ENCODE data around the gene CLK1.
A peak's percentile ranks its signal among the peaks of the same experiment; 100 is the strongest.
"Not testable (repeated sequence)": the region's sequence is repeated elsewhere in the genome, so short reads cannot be mapped to it uniquely, and the experiment has no call there.

Gene CLK1

GRCh38 chr2:200864176-200865034, at the start of gene CLK1:
CLK1 (minus strand) TSS chr2:200864658; CDS start chr2:200861862, 2,796 bp downstream.
- DNase-seq = peak; percentile 84

- no peak for DNase-seq
Measured at GRCh38 chr2:200913654-200914053, 49.2 kb upstream of the CLK1 start.

GRCh38 chr2:200909958-200910357, 45.5 kb upstream of the CLK1 start:
- no peak for DNase-seq

GRCh38 chr2:200905618-200906296, 41.3 kb upstream of the CLK1 start:
- peak; percentile 57 for DNase-seq

GRCh38 chr2:200901459-200902072, 37.1 kb upstream of the CLK1 start:
- DNase-seq = peak; percentile 91

- no peak for DNase-seq
Measured at GRCh38 chr2:200899482-200899881, 35.0 kb upstream of the CLK1 start.

GRCh38 chr2:200888704-200889625, 24.5 kb upstream of the CLK1 start, which contains the start of the genes NIF3L1 and PPIL3:
NIF3L1 (plus strand) TSS chr2:200889371; CDS start chr2:200891944, 2,573 bp downstream.
PPIL3 (minus strand) TSS chr2:200889077; CDS start chr2:200887615, 1,462 bp downstream.
- peak; percentile 96 for DNase-seq

- DNase-seq = not testable (repeated sequence)
Measured at GRCh38 chr2:200881715-200882249, 17.3 kb upstream of the CLK1 start.

- no peak for DNase-seq
Measured at GRCh38 chr2:200878289-200878880, 13.9 kb upstream of the CLK1 start.

GRCh38 chr2:200877443-200877842, 13.0 kb upstream of the CLK1 start:
- DNase-seq = no peak

GRCh38 chr2:200873560-200873959, 9.1 kb upstream of the CLK1 start:
- no peak for DNase-seq

GRCh38 chr2:200871151-200871550, 6.7 kb upstream of the CLK1 start:
- DNase-seq = no peak

GRCh38 chr2:200869014-200869413, 4.6 kb upstream of the CLK1 start:
- no peak for DNase-seq

- peak; percentile 42 for DNase-seq
Measured at GRCh38 chr2:200863782-200864175, 679 bp downstream of the CLK1 start.

GRCh38 chr2:200862532-200863000, 1.9 kb downstream of the CLK1 start:
- peak; percentile 18 for DNase-seq

GRCh38 chr2:200861617-200862155, 2.8 kb downstream of the CLK1 start:
- DNase-seq = no peak

- no peak for DNase-seq
Measured at GRCh38 chr2:200860092-200860795, 4.2 kb downstream of the CLK1 start.

- DNase-seq = no peak
Measured at GRCh38 chr2:200856806-200857205, 7.7 kb downstream of the CLK1 start.

GRCh38 chr2:200852605-200853004, 11.9 kb downstream of the CLK1 start:
- no peak for DNase-seq
